A549 (cell line): ENCODE measurements around the gene UBE2O. TPM values are rescaled to one million over a fixed set of nuclear protein-coding genes. Genes with fewer than 3 reads are reported as not detected.

ENCODE experiments used
- ATAC-seq, 2 experiments: fragments of 200-7000 bp in 1 of 2; fragments of >200 bp in 1 of 2; cut with Nextera tagmentation in 1 of 2; cut with Tn5 transposase in 1 of 2; 3 replicates each; pipeline versions ENCODE4 v1.8.0 to v1.9.1; 2018 to 2020; ENCODE audit warnings: mild to moderate bottlenecking in 1 of 2, moderate library complexity in 1 of 2
- CTCF ChIA-PET: fragments of 300-600 bp; sonication (Branson Sonifier 250); formaldehyde crosslinking; extraction: SDS; loops from one replicate; lab custom pipeline; 2021; ENCODE audit warnings: antibody characterized with exemption, inconsistent platforms; lab: Yijun Ruan, JAX
- POLR2A ChIA-PET: fragments of 350-600 bp; formaldehyde crosslinking; extraction: SDS; loops from one replicate; lab custom pipeline; 2021; ENCODE audit warnings: antibody characterized with exemption, inconsistent platforms; lab: Yijun Ruan, JAX
- DNase-seq, 2 experiments: peaks; one replicate each; pipeline versions ENCODE4 v3.0.0 to v3.0.0-alpha.2; 2011 to 2016; ENCODE audit warnings: low read depth in 1 of 2, low spot score in 1 of 2
- FAIRE-seq: peaks from 2 replicates; lab custom pipeline; 2011; peaks lifted over from hg19 to GRCh38; lab: Jason Lieb, UNC
- H3K27ac ChIP-seq, 2 experiments: fragments of >200 bp; sonication (Bioruptor Twin); formaldehyde crosslinking; 3 replicates each; pipeline ENCODE4 v1.5.1; 2016 to 2017
- H3K4me1 ChIP-seq: fragments of >200 bp; sonication (Bioruptor Twin); formaldehyde crosslinking; 3 replicates; pipeline ENCODE4 v1.6.1; 2016
- H3K4me2 ChIP-seq: fragments of >200 bp; sonication (Bioruptor Twin); formaldehyde crosslinking; 3 replicates; pipeline ENCODE4 v1.6.1; 2016
- H3K4me3 ChIP-seq: fragments of >200 bp; sonication (Bioruptor Twin); formaldehyde crosslinking; 3 replicates; pipeline ENCODE4 v1.5.1; 2016
- H3K9me3 ChIP-seq: fragments of >200 bp; sonication (Bioruptor Twin); formaldehyde crosslinking; 3 replicates; pipeline ENCODE4 v1.6.1; 2016
- BHLHE40 ChIP-seq: IDR thresholded peaks from 2 replicates; pipeline ENCODE4 v1.6.1; 2012; ENCODE audit warnings: low read depth, low read length, inconsistent platforms
- CEBPB ChIP-seq, 2 experiments: fragments of >200 bp in 1 of 2; sonication (Bioruptor Twin) in 1 of 2; formaldehyde crosslinking in 1 of 2; IDR thresholded peaks; 2 replicates each; pipeline ENCODE4 v1.6.1; 2012 to 2016
- CHD2 ChIP-seq: fragments of 150-350 bp; IDR thresholded peaks from 2 replicates; pipeline ENCODE4 v1.6.1; 2014; ENCODE audit warnings: low read length; ENCODE audit not compliant: partially characterized antibody
- EHMT2 ChIP-seq: fragments of 200-600 bp; sonication (generic); IDR thresholded peaks from 2 replicates; pipeline ENCODE4 v1.6.1; 2016; ENCODE audit warnings: antibody characterized with exemption, low read depth, mild to moderate bottlenecking, moderate library complexity
- ESRRA ChIP-seq: fragments of 150-350 bp; IDR thresholded peaks from 2 replicates; pipeline ENCODE4 v1.6.1; 2014; ENCODE audit warnings: mild to moderate bottlenecking, low read length, borderline replicate concordance
- FOSL2 ChIP-seq, 2 experiments: fragments of 450-650 bp in 1 of 2; fragments of >200 bp in 1 of 2; sonication (Bioruptor Twin) in 1 of 2; formaldehyde crosslinking; IDR thresholded peaks; 2 replicates each; pipeline versions ENCODE4 v1.5.0 to v1.6.1; 2016 to 2020; ENCODE audit warnings: mild to moderate bottlenecking in 1 of 2, moderate library complexity in 1 of 2
- HDAC2 ChIP-seq: fragments of 200-600 bp; sonication (generic); IDR thresholded peaks from 2 replicates; pipeline ENCODE4 v1.6.1; 2016
- HEYL ChIP-seq: fragments of 250-450 bp; sonication (Bioruptor Pico); IDR thresholded peaks from 2 replicates; pipeline ENCODE4 v1.8.0; 2021; ENCODE audit warnings: mild to moderate bottlenecking, moderate library complexity
- HMGXB4 ChIP-seq: fragments of 250-450 bp; sonication (Bioruptor Pico); IDR thresholded peaks from 2 replicates; pipeline ENCODE4 v1.5.0; 2021; ENCODE audit warnings: mild to moderate bottlenecking, moderate library complexity, borderline replicate concordance
- HOXB13 ChIP-seq: fragments of 250-450 bp; sonication (Bioruptor Pico); IDR thresholded peaks from 2 replicates; pipeline ENCODE4 v1.5.0; 2020; ENCODE audit warnings: low read depth, mild to moderate bottlenecking, moderate library complexity
- JUN ChIP-seq, 2 experiments: fragments of >200 bp; sonication (Bioruptor Twin); formaldehyde crosslinking; IDR thresholded peaks; 2 replicates in 1 of 2; 3 replicates in 1 of 2; pipeline ENCODE4 v1.6.1; 2016 to 2017
- KDM1A ChIP-seq: fragments of 200-600 bp; sonication (generic); IDR thresholded peaks from 2 replicates; pipeline ENCODE4 v1.6.1; 2016; ENCODE audit warnings: low read depth, mild to moderate bottlenecking
- KDM5A ChIP-seq: fragments of 200-600 bp; sonication (generic); IDR thresholded peaks from 2 replicates; pipeline ENCODE4 v1.6.1; 2016; ENCODE audit warnings: antibody characterized with exemption, mild to moderate bottlenecking
- MAFK ChIP-seq: fragments of 450-650 bp; IDR thresholded peaks from 2 replicates; pipeline ENCODE4 v1.6.1; 2014; ENCODE audit not compliant: partially characterized antibody
- MAZ ChIP-seq: fragments of 150-350 bp; IDR thresholded peaks from 2 replicates; pipeline ENCODE4 v1.6.1; 2014; ENCODE audit warnings: antibody characterized with exemption, low read depth, low read length, borderline replicate concordance
- MYC ChIP-seq: IDR thresholded peaks from 2 replicates; pipeline ENCODE4 v1.6.1; 2012; ENCODE audit warnings: mild to moderate bottlenecking, inconsistent platforms, low read length, improper control_type of control experiment, borderline replicate concordance
- PHF8 ChIP-seq: fragments of 200-600 bp; sonication (generic); IDR thresholded peaks from 2 replicates; pipeline ENCODE4 v1.6.1; 2016; ENCODE audit warnings: low read depth, mild to moderate bottlenecking, antibody characterized with exemption, moderate library complexity, borderline replicate concordance
- RAD21 ChIP-seq, 2 experiments: fragments of >200 bp in 1 of 2; sonication (Bioruptor Twin) in 1 of 2; formaldehyde crosslinking in 1 of 2; IDR thresholded peaks in 1 of 2; conservative IDR thresholded peaks in 1 of 2; 2 replicates in 1 of 2; 3 replicates in 1 of 2; pipeline ENCODE4 v1.6.1; 2012 to 2018; ENCODE audit warnings: inconsistent platforms in 1 of 2
- RCOR1 ChIP-seq: fragments of 150-350 bp; IDR thresholded peaks from 2 replicates; pipeline ENCODE4 v1.6.1; 2014; ENCODE audit warnings: antibody characterized with exemption, low read length, low read depth
- REST ChIP-seq: fragments of 200-600 bp; sonication (generic); IDR thresholded peaks from 2 replicates; pipeline ENCODE4 v1.6.1; 2016; ENCODE audit warnings: antibody characterized with exemption, mild to moderate bottlenecking, moderate library complexity
- RNF2 ChIP-seq: fragments of 200-600 bp; sonication (generic); IDR thresholded peaks from 2 replicates; pipeline ENCODE4 v1.6.1; 2016; ENCODE audit warnings: low read depth, mild to moderate bottlenecking, antibody characterized with exemption, moderate library complexity, borderline replicate concordance
- SMC3 ChIP-seq: fragments of >200 bp; sonication (Bioruptor Twin); formaldehyde crosslinking; IDR thresholded peaks from 3 replicates; pipeline ENCODE4 v1.6.1; 2018; ENCODE audit warnings: inconsistent platforms
- TP53 ChIP-seq: fragments of 250-450 bp; sonication (Bioruptor Pico); IDR thresholded peaks from 2 replicates; pipeline ENCODE4 v1.5.0; 2021; ENCODE audit warnings: mild to moderate bottlenecking, moderate library complexity
- ZC3H11A ChIP-seq: fragments of 450-650 bp; IDR thresholded peaks from 2 replicates; pipeline ENCODE4 v1.6.1; 2014; ENCODE audit warnings: antibody characterized with exemption, mild to moderate bottlenecking
- WGBS: methylation state at CpG from one replicate; pipeline ENCODE4 v1.1.6; 2017; ENCODE audit errors: missing lambda C conversion rate; 5-methylcytosine and 5-hydroxymethylcytosine counted together
- polyA plus RNA-seq, 4 experiments: library from polyadenylated mRNA; depleted of rRNA in 3 of 4; stranded (reverse); fragments of >200 nt; fragmentation: RNase III in 1 of 4; extraction: RNeasy Plus Mini Kit Qiagen cat#74134 plus additional on column Dnase treatment in 1 of 4; gene quantifications; 2 replicates in 3 of 4; 3 replicates in 1 of 4; pipeline ENCODE4 v1.2.3, GENCODE V29; 2011 to 2017
- TF ChIP-seq, protein P1 (sequence below): fragments of >200 bp; sonication (Bioruptor Twin); formaldehyde crosslinking; IDR thresholded peaks from 3 replicates; pipeline ENCODE4 v1.5.1; 2016
- TF ChIP-seq, protein P2 (sequence below): fragments of 450-650 bp; IDR thresholded peaks from 2 replicates; pipeline ENCODE4 v1.6.1; 2014; ENCODE audit warnings: antibody characterized with exemption

Gene UBE2O
- polyA plus RNA-seq, 2 of the 4 experiments (the other 2 are of a cell fraction) = 22.0 to 25.7 TPM

- H3K27ac ChIP-seq = no peak overlapping the region
- H3K4me3 ChIP-seq = no peak overlapping the region
- no peak overlapping the region for H3K4me2 ChIP-seq
- peaks cover 7% of the 10 kb centered on the region for H3K4me1 ChIP-seq
- FAIRE-seq = no peak
- no peaks in the 10 kb centered on the region for H3K9me3 ChIP-seq
- 95% methylated on average over 6 of the region's 6 CpGs for WGBS
- DNase-seq = no peak
- ATAC-seq = no peak
- TF ChIP-seq KDM1A = no peak
- TF ChIP-seq TP53 = no peak
- no peak for TF ChIP-seq JUN (IDR thresholded peaks at IDR 0.05)
- TF ChIP-seq REST = no peak
- TF ChIP-seq RCOR1 = no peak
- no peak for TF ChIP-seq MAFK
- TF ChIP-seq EHMT2 = no peak
- TF ChIP-seq SMC3 = no peak
- no peak for TF ChIP-seq HMGXB4
- TF ChIP-seq, protein P1, sequence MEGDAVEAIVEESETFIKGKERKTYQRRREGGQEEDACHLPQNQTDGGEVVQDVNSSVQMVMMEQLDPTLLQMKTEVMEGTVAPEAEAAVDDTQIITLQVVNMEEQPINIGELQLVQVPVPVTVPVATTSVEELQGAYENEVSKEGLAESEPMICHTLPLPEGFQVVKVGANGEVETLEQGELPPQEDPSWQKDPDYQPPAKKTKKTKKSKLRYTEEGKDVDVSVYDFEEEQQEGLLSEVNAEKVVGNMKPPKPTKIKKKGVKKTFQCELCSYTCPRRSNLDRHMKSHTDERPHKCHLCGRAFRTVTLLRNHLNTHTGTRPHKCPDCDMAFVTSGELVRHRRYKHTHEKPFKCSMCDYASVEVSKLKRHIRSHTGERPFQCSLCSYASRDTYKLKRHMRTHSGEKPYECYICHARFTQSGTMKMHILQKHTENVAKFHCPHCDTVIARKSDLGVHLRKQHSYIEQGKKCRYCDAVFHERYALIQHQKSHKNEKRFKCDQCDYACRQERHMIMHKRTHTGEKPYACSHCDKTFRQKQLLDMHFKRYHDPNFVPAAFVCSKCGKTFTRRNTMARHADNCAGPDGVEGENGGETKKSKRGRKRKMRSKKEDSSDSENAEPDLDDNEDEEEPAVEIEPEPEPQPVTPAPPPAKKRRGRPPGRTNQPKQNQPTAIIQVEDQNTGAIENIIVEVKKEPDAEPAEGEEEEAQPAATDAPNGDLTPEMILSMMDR = no peak
- no peak for TF ChIP-seq FOSL2 (IDR thresholded peaks at IDR 0.05)
- TF ChIP-seq FOSL2 (CRISPR knock-in tag; IDR thresholded peaks at IDR 0.05) = no peak
- TF ChIP-seq MAZ = no peak
- no peak for TF ChIP-seq BHLHE40
- TF ChIP-seq CEBPB (IDR thresholded peaks at IDR 0.05) = no peak
- TF ChIP-seq PHF8 = no peak
- ChIA-PET CTCF (interaction anchor here (1.6 to 42.5 kb wide), 5 partner anchors 12 to 119 kb away, joined by 6 to 1094 read pairs (median 14); partner anchors contain the start of gene SPHK1), POLR2A (no interaction called here)
These were observed 30.1 kb downstream of the UBE2O start for GRCh38 chr17:76422860-76423259.

DNA sequence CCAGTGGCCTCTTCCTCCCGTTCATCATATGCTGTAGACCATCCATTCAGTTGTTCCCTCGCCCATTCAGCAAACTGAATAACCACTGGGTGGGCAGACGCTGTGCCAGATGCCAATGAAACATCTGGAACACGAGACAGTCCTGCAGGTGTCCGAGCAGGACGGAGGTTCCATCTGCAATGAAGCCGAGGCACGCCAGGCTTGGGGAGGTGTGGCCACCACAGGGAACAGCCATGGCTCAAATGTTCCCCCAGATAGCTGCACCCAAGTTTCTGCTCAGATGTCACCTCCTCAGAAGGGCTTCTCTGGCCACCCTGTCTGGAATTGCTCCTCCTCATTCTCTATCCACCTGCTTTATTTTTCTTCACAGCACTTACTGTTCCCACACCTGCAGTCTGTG, 30.5 kb downstream of the UBE2O start:
- ChIA-PET POLR2A (no interaction called here), CTCF (interaction anchor here (1.6 to 42.5 kb wide), 5 partner anchors 13 to 119 kb away, joined by 6 to 1094 read pairs (median 14); partner anchors contain the start of gene SPHK1)
- Histone ChIP-seq H3K9me3 (no peaks in the 10 kb centered on the region), H3K4me1 (peaks cover 3% of the 10 kb centered on the region), H3K4me2 (no peak overlapping the region), H3K4me3 (no peak overlapping the region), H3K27ac (no peak overlapping the region)
- no peak for DNase-seq
- no peak for ATAC-seq
- FAIRE-seq = no peak
- WGBS = 93% methylated on average over 8 of the region's 8 CpGs
- TF ChIP-seq MYC (no peak), RCOR1 (no peak), SMC3 (no peak), ESRRA (no peak), HOXB13 (no peak), FOSL2 (IDR thresholded peaks at IDR 0.05) (no peak), FOSL2 (CRISPR knock-in tag; IDR thresholded peaks at IDR 0.05) (no peak), RAD21 (conservative IDR thresholded peaks at IDR 0.05 in 1 of 2, IDR thresholded peaks at IDR 0.05 in 1 of 2) (no peak), ZC3H11A (no peak), HDAC2 (no peak), HEYL (CRISPR knock-in tag) (no peak), KDM5A (no peak), CHD2 (no peak), MAZ (no peak), RNF2 (no peak)
- TF ChIP-seq, protein P2, sequence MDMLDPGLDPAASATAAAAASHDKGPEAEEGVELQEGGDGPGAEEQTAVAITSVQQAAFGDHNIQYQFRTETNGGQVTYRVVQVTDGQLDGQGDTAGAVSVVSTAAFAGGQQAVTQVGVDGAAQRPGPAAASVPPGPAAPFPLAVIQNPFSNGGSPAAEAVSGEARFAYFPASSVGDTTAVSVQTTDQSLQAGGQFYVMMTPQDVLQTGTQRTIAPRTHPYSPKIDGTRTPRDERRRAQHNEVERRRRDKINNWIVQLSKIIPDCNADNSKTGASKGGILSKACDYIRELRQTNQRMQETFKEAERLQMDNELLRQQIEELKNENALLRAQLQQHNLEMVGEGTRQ = no peak
